DLD1 (cell line): ENCODE data around the gene ITIH4.

ENCODE experiments used
- in situ Hi-C: cut with HindIII; loops from 2 replicates; pipeline ENCODE4 v1.10.0; 2017; ENCODE audit warnings: low sequenced_read_pairs

The ITIH4 gene

GRCh38 chr3:52834871-52835501, 4.5 kb upstream of the ITIH4 start, which contains the start of gene MUSTN1:
Gene MUSTN1 (minus strand): TSS chr3:52835019. CDS start chr3:52834948, 71 bp downstream.
- in situ Hi-C loops: loop anchor here (5.0 kb wide), 1 partner anchor 92 kb away; no protein-coding TSS in a partner anchor

DNA sequence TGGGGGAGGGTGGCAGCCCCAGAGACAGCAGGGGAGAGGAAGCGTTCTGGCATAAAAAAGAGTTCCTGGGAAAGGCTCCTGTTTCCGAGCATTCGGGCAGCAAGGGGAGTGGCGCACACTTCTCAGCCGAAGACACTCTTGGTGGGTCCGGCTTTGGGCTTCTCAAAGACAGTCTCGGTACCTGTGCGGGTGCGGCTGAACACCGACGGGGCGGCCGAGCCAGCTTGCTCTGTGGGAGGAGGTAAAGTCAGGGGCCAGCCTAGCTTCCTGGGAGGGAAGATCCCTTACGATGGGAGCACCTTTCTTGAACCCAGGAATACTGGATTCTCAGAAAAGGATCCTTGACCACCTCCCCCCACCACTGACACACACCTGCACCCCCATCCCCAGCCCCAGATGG, 2.7 kb upstream of the ITIH4 start:
- in situ Hi-C loops: no loop called here

GRCh38 chr3:52831500-52832301, 1.2 kb upstream of the ITIH4 start:
- in situ Hi-C loops: no loop called here

GRCh38 chr3:52829906-52830463, 487 bp downstream of the ITIH4 start:
- in situ Hi-C loops: no loop called here

DNA sequence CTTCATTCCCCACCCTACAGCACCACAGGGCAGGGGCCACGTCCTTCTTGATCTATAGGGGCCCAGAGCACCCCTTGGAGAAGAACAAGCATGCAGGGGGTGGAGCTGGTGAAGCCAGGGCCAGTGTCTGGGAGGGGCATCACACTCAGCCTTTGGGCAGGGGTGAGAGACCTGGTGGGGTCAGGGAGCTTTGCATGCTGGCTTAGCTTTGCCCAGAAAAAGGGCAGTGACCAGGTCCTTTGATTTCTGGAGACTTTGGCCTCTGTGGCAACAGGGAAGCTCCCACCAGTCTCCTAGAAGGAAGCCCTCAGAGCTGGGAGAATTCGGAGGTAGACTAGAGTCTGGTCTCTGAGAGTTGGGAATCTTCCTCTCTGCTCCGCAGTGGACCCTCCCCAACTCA, 990 bp downstream of the ITIH4 start:
- in situ Hi-C loops: no loop called here

GRCh38 chr3:52827866-52828376, 2.6 kb downstream of the ITIH4 start:
- in situ Hi-C loops: no loop called here

DNA sequence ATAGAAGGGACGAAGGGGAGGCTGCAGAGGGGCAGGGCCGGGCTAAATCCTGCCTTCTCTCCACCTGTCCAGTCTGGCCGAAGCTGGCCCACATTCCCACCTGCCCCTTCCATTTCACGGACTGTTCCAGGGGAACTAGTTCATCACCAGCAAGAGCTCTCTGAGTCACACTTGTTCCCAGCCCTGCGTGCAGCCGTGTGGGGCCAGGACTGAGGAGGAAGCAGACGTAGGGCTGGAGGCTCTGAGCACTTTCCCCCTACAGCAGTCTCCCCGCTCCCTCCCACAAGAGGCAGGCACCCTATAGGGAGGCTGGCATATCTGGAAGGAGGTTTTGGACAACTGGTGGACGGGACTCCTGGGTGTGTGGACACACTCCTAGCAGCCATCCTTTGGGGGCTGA, 3.0 kb downstream of the ITIH4 start:
- in situ Hi-C loops: no loop called here

DNA sequence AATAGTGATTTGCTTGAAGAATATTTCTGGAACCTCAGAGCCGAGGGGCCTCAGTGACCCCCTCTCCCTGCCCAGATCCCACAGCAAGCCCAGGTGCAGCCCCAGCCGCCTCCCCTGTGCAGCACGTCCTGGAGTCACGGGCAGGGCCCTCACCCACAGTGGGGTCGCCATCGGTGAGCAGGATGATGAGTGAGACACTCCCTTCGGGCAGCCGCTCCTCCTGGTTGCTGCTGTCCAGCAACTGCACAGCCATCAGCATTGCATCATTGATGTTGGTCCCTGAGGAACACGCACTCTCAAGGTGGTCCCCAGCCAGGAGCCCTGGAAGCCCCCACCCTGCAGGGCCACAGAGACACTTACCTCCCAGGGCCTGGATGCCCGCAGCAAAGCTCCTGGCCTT, 6.4 kb downstream of the ITIH4 start:
- in situ Hi-C loops: no loop called here

DNA sequence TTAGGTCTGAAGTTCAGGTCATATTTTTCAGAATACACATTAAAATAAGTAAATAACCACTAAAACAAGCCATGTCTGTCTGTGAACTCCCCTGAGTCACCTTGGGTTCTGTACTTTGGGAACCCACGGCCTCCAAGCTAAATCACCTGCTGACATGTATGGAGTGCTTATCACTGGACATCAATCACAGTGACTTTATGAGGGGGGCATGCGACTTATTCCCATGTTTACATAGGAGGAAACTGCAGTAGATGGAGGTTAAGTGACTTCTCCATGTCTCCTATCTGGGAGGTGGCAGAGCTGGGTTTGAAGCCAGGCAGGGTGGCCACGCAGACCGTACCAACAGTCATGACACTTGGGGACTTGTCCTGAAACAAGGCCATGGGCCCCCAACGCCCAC, 8.1 kb downstream of the ITIH4 start:
- in situ Hi-C loops: no loop called here

DNA sequence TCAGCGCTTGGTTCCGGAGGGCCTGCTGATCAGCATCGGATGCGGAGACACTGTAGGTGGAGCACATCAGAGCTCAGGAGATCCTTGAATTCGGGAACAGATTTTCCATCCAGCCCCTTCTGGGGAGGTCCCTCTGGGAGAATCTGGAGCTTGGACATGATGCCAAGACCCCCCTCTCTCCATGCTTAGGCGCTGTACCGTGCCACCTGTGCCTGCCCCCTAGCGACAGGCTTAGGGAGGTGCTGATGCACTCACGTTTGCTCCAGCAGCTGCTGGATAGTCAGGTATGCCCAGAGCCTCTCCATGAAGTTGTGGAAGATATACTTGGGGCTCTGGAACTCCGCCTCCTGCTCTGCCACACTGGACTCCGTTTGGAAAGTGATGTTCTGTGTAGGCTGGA, 9.7 kb downstream of the ITIH4 start:
- in situ Hi-C loops: no loop called here

DNA sequence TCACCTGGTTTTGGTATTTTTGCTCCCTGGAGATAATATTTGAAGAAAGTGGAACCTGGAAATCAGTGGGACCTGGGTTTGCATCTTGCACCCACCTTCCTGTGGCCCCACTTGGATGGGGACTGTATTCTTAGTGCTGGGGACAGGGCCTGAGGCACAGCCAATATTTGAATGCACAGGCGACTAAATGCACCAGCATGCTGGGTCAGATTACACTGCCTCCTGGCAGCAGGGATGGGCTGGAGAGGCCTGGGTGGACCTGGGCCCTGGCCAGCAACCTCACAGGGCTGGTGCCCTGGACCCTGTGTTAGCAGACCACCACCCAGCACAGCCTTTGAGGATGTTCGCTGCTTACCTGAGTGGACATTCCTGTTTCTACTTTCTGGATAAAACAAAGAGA, 10.5 kb downstream of the ITIH4 start:
- in situ Hi-C loops: no loop called here

DNA sequence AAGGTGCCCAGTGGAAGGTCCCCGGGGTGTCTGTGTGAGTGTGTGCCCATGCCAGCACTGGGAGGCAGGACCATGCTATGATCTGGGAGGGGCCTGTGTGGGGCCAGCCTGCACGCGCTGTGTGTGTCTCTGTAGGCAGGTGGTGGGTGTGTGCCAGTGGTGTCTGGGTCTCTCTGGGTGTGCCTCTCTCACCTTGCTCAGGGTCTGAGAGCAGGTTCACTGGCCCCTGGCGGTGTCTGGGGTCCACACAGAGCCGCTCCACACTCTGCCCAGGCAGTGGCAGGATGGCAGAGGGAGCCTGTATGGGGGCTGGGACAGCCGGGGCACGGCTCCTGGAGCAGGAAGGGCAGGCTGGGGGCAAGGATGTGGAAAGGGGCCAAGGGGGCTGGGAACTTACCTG, 12.6 kb downstream of the ITIH4 start:
- in situ Hi-C loops: no loop called here

DNA sequence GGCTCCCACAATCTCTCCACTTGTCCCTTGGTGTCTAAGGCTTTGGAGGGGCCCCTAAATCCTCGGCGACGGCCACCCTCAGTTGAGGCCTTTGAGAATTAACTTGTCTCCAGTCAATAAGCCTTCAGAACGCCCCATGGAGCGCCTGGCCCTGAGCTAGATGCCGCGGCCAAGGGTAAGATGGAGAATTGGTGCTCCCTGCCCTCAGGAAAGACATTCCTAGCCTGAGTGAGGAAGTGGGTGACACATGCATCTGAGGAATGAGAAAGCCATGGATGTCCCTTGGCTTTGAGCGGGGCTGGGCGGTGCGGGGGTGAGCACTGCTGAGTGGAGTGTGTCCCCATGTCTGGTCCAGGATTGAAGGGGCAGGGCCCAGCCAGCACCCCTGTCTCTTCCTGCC, 13.3 kb downstream of the ITIH4 start:
- in situ Hi-C loops: no loop called here

DNA sequence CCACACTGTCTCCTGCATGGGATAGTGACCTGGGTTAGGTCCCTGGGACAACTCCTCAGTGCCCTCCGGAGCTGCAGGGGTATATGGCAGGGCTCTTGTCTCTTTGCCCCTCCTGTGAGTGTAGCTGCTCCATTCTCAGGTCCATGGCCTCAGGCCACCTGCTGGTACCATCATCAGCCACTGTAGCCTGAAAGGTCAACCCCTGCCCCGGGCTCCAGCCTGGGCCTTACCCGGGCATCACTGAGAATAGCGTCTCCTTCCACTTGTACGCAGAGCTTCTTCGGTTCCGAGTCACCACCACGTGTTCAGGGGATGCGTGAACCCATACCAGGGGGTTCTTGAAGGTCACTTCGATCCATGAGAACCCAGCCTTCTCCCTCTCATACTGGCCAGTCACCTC, 13.8 kb downstream of the ITIH4 start:
- in situ Hi-C loops: no loop called here

- in situ Hi-C loops: no loop called here
These were observed 14.3 kb downstream of the ITIH4 start for GRCh38 chr3:52816199-52816598.

- in situ Hi-C loops: no loop called here
These were observed 16.7 kb downstream of the ITIH4 start for GRCh38 chr3:52813810-52814209.

GRCh38 chr3:52811452-52812011, 18.9 kb downstream of the ITIH4 start:
- in situ Hi-C loops: no loop called here

DNA sequence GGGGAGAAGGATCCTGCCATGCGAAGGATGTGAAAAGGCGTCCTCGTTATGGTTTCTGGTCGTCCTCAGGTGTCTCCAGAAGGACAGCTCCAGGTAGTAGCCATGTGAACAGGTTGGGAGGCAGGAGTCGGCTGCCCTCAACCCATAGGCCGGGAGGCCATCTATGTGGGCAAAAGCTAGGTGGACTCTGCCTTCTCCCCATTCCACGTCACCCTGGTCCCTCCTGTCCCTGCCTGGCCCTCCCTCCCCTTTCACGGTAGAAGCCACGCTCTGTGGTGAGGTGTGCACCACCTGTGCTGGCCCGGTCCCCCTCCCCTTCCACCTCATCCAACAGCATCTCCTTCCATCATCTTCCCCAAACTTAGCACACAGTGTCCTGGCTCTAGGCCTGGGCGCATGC, 19.5 kb downstream of the ITIH4 start:
- in situ Hi-C loops: no loop called here

DNA sequence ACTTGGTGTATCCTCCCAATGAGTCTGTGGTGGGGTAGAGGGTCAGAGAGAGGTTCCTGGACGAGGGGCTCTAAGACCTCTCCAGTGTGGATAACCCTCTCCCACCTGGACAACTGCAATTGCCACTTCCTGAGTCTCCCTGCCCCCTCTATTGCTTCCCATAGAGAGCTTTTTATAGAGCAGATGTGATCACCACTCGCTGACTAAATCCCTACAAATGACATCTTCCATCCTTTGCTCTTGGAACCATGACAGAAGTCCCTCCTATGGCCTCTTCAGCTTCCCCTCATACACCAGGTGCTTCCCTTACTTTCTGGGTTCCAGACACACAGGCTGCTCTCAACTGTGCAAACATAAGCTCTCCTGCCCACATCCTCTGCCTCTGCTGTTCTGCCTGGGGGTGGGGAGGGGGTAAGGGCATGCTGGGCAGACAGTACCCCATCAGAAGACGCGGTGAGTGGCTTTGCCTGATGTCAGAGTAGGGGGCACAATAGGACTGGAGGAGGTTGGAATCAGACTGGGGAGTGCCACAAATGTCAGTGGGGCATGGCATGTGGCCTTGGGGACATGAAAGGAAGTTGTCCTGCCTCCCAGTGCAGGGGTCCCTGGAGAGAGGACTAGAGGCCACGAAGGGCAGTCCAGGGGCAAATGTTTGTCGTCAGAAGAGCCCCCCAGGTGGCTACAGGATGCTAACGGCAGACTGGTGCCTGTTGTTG, 20.7 kb downstream of the ITIH4 start:
- in situ Hi-C loops: no loop called here

DNA sequence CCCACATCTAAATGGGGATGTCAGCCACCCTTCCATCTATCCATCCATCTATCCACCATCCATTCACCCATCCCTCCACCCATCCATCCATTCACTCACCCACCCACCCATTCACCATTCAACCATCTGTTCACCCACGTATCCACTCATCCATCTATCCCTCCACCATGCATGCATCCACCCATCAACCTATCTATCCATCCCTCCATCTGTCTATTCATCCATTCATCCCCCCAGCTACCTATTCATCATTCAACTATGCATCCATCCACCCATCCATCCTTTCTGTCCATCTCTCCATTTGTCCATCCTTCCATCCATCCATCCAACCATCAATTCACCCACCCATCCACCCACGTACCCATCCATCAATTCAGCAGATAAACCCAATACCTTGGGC, 21.3 kb downstream of the ITIH4 start:
- in situ Hi-C loops: no loop called here
